HG03064 (cell line): Measurements from ENCODE around the gene NPHS1.
"Not testable (repeated sequence)": the region's sequence is repeated elsewhere in the genome, so short reads cannot be mapped to it uniquely, and the experiment has no call there.

Experiments
- ATAC-seq: cut with Tn5 transposase; IDR thresholded peaks from one replicate; pipeline ENCODE4 v1.9.1; 2021; ENCODE audit warnings: low read depth; ENCODE audit not compliant: unreplicated experiment

NPHS1 gene

GRCh38 chr19:35851213-35852028, 883 bp downstream of the NPHS1 start:
- ATAC-seq, result no peak

- no peak for ATAC-seq
Observed at GRCh38 chr19:35848919-35849505, 3.3 kb downstream of the NPHS1 start.

- ATAC-seq, result no peak
Observed at GRCh38 chr19:35848486-35848885, 3.8 kb downstream of the NPHS1 start.

- ATAC-seq, result no peak
Observed at GRCh38 chr19:35847911-35848310, 4.4 kb downstream of the NPHS1 start.

GRCh38 chr19:35846038-35846668, 6.2 kb downstream of the NPHS1 start:
- no peak for ATAC-seq

- no peak for ATAC-seq
Observed at GRCh38 chr19:35845215-35846037, 6.9 kb downstream of the NPHS1 start.

- no peak for ATAC-seq
Observed at GRCh38 chr19:35844482-35845214, 7.7 kb downstream of the NPHS1 start.

GRCh38 chr19:35843676-35844481, 8.4 kb downstream of the NPHS1 start:
- no peak for ATAC-seq

GRCh38 chr19:35842666-35843272, 9.5 kb downstream of the NPHS1 start:
- ATAC-seq, result no peak

GRCh38 chr19:35841961-35842595, 10.2 kb downstream of the NPHS1 start:
- no peak for ATAC-seq

GRCh38 chr19:35836096-35836495, 16.2 kb downstream of the NPHS1 start:
- ATAC-seq, result not testable (repeated sequence)

GRCh38 chr19:35833972-35834371, 18.3 kb downstream of the NPHS1 start:
- no peak for ATAC-seq

- no peak for ATAC-seq
Observed at GRCh38 chr19:35832054-35832453, 20.2 kb downstream of the NPHS1 start.

- no peak for ATAC-seq
Observed at GRCh38 chr19:35830986-35831385, 21.3 kb downstream of the NPHS1 start.

- no peak for ATAC-seq
Observed at GRCh38 chr19:35828692-35829301, 23.5 kb downstream of the NPHS1 start.

GRCh38 chr19:35824150-35824549, 28.2 kb downstream of the NPHS1 start:
- no peak for ATAC-seq

- ATAC-seq, result no peak
Observed at GRCh38 chr19:35822579-35822978, 29.7 kb downstream of the NPHS1 start.

GRCh38 chr19:35818445-35818844, 33.9 kb downstream of the NPHS1 start:
- no peak for ATAC-seq
